NCI-H1417 (cell line): ENCODE measurements around the gene ROPN1L.
A peak's percentile ranks its signal among the peaks of the same experiment; 100 is the strongest.

Experiments
- DNase-seq, 3 experiments: peaks; one replicate each; lab custom pipeline; 2025; lab: John Stamatoyannopoulos, UW

ROPN1L gene

DNA sequence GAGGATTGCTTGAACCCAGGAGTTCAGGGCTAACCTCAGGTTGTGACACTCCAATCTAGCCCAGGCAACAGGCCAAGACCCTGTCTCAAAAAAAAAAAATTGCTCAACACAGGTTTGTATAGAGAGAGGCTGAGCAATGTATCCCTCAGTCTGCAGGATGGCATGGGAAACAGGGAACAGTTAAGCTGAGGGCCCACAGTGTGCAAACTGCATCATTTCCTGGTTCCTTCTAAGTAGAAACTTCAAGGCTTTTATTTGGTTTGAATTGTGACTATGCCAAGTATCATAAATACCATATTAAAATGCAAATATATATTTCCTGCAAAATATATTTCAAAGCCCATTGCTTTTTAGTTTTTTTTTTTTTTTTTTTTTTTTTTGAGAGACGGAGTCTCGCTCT, 13.7 kb upstream of the ROPN1L start:
- no peak for DNase-seq

DNA sequence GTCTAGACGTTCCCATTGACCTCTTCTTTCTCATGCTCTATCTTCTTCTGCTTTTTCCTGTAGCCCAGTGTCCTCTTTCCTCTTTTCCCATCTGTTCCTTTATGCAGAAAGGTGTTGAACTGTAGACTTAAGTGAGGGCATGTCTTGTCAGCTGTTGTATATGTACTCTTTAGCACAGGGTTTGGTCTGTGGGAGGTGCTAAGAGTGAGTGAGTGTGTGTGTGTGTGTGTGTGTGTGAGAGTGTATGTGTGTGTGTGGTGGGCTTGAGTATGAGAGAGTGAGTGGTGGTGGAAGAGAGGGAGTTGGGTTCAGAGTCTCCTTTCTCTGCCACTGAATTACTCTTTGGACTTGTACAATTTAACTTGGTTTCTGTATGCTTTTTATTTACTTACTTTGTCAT, 10.3 kb upstream of the ROPN1L start:
- DNase-seq: no peak

DNA sequence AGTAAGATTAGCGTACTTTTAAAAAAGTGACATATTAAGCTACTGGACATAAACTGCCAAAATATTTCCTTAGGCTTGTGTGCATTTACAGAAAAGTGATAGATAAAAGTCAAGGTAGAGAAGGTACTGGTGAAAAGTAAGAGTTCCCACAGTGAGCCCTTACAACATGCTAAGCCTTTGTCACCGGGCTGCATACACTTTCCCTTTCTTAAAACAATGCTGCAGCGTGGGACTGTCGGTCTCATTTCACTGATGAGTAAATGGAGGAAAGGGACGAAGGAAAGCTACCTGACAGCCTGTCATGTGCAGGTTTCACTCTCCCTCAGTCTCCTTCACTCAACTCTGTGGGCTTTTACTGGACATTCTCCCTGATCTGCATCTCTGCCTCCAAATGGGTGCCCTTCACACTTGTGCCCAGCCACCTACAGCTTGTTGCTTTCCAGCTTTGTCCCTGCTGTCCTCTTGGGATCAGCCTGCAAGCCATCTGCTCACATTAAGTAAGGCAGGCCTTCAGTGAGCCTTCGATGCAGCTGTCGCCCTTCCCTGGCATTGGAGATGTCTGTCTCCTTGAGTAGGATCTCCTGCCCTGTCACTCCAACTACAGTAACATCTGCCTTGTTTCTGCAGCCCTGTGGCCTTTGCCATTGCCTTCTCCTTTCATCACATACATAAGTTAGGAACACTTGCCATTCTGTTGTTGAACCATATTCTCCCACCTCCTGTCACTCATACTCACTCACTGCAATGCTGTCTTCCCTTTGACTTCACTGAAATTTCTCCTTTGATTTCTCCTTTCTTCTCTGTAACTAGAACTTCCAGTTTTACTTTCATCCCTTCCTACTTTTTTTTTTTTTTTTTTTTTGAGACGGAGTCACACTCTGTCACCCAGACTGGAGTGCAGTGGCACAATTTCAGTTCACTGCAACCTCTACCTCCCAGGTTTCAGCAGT, 9.3 kb upstream of the ROPN1L start:
- no peak for DNase-seq

DNA sequence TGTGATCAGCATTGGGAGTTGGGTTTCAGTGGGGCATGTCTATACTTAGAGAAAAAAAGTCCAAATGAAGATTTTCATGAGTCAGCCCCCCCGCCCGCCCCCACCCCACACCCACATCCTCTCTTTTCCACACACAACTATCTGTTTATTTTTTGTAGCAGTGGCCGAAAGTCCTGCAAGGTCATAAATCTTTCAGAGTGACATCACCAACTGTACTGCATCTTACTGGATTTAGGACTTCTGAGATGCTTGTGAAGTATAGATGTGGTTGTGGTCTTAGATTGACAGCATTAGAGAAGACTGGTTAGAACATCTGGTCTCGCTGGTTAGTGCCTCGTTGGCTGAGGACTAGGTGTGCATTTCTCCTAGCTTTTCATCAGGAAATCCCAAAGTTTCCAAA, 7.3 kb upstream of the ROPN1L start:
- no peak for DNase-seq

DNA sequence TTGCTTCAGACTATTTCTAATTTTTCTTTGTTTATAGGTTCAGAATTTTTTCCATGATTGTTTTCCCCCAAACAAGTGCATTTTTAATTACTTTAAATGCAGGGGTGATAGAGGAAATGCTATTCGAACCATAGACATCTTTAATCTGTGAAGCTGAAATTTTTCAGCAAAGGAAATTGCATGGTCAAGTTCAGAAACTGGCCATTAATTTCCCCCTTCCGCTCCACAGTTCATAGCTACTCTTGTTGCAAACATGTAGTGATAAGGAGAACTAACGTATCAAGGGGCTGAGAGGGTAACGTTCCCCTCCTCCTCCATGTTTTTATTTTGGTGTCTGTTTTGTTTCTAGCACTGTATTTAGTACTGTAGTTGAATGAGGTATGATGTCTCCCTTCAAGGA, 3.4 kb upstream of the ROPN1L start:
- no peak for DNase-seq

DNA sequence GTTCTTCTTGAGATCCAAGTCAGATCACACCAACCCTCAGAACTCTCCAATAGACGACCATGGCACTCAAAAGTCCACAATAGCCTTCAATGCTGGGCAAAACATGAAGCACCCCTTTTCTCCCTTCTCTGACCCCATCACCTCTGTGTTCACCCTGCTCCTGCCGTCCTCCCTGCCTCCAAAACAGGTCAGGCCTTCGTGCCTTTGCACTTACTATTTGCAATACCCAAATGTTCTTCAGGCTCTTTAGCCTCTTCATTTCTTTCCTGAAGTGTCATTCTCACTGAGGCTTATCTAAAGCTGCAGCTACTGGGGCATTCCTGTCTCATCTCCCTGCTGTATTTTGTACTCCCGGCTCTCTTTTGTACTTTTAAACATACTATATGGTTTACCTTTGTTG, 2.0 kb upstream of the ROPN1L start:
- peak in 2 of 3 experiments; percentile 18 to 20 for DNase-seq

DNA sequence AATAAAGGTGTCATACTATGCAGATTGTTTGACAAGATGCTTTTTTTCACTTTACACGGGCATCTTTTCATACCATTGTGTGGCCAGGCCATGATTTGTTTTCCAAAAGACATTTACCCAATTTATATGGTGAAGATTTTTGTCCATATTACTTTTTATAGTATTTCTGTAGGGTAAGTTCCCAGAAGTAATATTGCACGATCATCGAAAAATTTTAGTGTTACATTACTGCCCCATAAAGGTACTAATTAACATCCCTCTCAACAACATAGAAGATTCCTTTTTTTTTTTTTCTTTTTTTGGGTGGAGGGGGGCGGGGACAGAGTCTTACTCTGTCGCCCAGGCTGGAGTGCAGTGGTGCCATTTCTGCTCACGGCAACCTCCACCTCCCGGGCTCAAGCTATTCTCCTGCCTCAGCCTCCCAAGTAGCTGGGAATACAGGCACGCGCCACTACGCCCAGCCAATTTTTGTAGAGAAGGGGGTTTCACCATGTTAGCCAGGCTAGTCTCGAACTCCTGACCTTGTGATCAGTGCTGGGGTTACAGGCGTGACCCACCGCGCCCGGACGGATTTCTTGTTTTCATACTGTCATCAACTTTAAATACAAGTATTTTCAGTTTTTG, 1.2 kb upstream of the ROPN1L start:
- DNase-seq: no peak

DNA sequence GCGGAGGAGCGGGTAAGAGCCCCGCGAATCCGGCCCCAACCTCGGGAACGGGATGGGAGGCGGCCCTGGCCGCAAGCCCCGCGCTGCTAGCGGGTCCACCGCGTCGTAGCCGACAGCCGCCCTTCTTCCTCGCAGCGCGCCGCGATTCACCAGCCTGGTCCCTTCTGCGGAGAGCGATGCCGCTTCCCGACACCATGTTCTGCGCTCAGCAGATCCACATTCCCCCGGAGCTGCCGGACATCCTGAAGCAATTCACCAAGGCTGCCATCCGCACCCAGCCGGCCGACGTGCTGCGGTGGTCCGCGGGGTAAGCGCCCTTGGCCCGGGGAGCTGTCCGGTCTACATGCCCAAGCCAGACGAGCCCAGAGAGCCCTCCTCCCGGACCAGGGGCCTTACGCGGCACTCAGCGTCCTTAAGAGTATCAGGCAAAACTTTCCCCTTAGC, 335 bp downstream of the ROPN1L start:
- peak in 1 of 3 experiments; percentile 60 for DNase-seq

DNA sequence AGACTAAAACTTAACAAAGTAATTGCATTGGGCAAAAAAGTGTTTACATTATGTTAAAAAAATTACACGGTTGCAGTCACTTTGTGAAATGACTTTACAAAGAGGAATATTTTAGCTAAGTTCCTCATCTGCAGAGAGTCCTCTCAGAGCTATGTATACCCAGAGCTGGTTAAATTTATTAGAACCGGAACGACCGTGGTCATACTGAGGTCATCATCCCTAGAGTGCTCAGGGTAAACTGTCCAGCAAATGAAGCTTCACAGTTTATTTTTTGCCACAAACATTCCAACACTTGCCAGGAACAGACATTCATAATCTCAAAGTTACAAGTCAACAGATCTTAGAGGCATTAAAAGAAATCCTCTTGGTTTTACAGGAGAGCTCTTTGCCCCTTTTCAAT, 897 bp downstream of the ROPN1L start:
- no peak for DNase-seq

DNA sequence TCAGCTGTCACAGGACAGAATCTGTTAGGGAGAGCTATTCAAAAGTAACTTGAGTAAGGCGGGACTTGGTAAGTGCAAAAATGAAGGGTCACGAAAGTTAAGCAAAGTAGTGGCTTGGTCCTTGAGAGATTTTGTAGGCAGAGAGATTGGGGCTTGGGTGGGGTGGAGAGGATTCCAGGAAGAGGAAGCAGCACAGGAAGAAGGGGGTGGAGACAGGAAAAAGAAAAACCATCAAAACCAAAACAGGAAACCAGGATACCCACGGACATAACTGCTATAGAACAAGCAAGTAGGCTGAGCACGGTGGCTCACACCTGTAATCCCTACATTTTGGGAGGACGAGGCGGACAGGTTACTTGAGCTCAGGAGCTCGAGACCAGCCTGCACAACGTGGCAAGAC, 3.7 kb downstream of the ROPN1L start:
- no peak for DNase-seq

DNA sequence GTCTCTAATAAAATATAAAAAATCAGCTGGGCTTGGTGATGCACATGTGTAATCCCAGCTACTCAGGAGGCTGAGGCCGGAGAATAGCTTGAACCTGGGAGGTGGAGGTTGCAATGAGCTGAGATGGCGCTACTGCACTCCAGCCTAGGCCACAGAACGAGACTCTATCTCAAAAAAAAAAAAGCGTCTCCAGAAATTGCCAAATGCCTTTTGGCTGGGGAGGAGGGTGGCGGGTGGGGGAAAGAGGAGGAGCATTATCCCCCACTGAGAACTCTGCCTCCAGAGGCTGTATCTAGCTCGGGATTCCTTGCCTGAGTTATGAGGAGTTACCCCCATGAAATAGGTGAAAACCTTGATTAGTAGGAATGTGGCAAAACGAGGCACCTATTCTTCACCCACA, 4.8 kb downstream of the ROPN1L start:
- no peak for DNase-seq

DNA sequence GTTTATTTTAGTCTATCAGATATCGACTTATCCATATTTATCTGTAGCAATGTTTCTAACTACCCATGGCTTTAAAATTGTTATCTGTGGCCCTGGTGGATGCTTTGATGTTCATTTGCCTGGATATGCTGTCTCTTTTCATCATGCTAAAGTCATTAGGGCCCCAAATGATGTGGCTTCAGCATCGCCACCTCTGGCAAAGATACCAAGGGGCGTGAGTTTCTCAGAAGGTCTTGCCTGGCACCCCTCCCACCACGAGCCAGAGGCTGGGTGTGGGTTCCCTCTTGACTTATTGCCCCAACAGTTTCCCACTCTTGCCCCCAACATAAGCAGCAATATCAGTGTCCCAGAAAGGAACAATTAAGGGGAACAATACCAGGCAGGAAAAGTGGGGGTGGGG, 5.4 kb downstream of the ROPN1L start:
- no peak for DNase-seq

DNA sequence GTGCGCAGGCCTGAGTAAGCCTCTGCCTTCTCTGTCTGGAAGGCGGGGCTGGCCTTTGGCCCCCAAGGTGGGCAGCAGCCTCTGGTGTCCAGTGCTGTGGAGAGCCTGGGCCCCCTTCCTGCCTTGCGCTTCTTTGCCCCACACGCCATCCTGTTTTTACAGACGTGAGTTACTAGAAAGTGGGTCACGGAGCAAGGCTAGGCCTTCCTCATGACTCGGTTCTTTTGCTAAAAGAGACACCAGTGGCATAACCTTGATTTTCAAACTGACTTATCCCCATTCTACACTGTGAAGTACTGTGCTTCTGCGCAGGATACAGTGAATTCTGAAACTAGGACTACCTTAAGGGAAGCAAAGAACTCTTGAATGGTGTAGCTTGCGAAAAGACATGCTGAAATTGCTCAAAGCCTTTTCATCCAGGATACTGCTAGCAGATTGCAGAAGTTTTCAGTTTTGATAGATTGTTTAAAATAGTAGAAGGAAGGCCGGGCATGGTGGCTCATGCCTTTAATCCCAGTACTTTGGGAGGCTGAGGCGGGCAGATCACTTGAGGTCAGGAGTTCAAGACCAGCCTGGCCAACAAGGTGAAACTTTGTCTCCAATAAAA, 7.2 kb downstream of the ROPN1L start:
- DNase-seq: no peak

DNA sequence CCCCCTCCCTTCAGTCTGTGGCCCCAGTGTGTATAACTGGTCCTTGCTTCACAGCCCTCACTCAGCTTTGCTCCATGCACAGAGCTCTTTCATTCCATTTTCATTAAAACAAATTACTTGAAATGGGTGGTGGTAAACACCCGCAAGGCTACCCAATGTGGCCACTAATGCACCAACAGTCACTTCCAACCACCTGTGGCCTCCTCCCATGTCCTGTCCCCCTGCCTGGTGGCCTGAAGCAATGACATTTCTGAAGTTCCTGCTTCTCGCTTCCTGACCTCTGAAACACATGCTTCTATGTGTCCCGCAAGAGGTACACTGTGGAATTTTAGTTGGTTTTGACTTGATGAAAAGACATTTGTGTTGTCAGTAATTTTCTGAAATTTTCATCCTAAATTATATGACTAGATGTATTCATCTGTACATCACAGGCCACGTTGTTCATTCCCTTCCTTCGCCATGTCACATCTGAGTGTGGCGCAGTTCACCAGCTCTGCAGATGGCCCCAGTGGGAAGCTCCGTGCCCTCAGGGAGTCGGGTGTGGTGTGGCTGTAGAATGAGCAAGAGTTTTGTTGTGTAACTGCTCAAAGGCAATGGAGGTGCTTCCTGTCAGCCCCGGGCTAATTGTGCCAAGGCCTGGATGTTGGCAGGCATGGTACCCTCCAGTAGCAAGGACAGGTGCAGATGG, 9.6 kb downstream of the ROPN1L start:
- peak in 1 of 3 experiments; percentile 53 for DNase-seq

DNA sequence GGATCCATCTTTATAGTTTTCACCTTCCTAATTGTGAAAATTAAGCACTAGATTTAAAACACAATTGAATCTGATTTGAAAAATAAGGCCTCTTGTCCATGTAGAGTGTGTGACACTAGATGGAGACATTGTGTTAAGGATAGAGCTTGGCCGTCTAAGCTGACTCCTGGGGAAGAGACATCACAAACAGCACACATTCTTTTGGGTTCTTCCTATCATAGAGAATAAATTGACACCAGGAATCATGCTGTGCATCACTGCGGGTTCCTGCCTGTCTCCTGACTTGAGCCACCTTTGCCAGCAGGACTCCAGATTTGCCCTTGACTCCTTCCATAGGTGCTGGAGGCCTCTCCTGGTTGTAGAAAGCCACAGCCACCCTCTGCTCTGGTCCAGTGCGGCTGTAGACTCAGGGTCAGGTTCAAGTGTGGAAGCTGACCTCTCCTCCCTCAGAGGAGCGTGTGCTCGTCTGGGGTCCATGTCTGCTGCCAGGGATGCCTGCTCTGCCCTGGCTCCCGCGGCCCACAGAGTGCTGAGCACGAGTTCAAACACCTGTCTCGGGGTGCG, 11.2 kb downstream of the ROPN1L start:
- peak; percentile 52 to 87 (median 78) for DNase-seq

DNA sequence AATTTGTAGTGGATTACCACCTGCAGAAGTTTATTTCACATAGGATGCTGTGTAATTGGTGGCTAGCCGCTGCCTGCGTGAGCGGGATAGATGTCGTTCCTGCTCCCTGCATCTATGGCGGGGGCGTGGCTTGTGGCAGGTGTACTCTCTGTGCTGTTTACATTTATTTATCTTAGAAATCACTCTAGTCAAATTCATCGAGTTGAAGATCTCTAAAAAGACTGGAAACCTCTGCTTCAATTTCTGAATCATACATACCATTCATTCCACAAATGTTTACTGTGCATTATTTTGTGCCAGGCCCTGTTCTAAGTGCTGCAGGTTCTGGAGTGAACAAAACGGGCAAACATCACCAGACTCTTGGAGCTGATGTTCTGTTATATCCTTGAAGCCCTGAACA, 11.9 kb downstream of the ROPN1L start:
- DNase-seq: peak in 2 of 3 experiments; percentile 42

DNA sequence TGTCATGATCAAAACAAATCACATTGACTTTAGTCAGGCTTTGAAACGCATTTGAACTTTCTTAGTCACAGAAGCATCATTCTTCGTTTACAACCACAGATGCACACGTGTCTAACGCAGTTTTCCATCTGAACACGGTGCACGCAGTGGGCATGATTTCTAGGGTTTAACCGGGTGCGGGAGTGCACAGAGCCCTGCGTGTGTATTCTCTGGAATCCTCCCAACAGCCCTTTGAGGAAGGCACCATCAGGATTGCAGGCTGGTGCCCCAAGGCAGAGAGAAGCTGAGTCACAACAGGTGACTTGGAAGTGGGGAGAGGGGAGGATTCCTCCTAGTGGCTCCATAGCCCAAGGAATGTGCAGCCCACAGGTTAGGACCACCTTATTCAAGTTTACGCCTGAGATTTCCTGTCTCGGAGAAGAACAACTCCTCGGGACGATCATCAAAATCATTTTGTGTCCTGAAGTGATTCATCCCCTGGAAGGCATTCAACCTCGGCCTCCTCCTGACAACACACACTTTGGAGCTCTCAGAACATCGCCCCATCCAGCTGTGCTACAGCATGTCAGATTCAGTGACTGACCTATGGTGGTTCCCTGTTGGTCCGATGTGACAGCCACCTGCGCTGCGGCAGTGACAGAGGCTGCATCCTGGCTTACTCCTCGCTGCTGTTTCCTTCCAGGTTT, 13.1 kb downstream of the ROPN1L start:
- DNase-seq: no peak

DNA sequence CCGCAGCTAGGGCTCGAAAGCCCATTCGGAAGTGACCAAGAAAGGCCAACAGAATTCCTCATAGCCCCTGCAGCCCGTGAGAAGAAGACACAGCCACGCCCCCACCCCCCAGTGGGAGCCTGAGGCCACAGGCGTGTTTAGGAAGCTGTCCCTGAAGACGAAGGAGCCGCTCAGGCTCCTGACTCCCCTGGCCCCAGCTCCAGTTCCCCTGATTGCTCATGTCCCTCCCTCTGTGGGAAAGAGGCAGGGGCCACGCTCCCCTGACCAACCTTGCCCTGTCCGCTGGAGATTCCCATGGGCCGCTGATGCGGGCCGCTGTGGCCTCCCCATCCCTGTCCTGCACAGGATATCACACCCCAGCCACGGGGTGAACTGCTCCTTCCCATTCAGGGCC, 13.6 kb downstream of the ROPN1L start:
- no peak for DNase-seq

DNA sequence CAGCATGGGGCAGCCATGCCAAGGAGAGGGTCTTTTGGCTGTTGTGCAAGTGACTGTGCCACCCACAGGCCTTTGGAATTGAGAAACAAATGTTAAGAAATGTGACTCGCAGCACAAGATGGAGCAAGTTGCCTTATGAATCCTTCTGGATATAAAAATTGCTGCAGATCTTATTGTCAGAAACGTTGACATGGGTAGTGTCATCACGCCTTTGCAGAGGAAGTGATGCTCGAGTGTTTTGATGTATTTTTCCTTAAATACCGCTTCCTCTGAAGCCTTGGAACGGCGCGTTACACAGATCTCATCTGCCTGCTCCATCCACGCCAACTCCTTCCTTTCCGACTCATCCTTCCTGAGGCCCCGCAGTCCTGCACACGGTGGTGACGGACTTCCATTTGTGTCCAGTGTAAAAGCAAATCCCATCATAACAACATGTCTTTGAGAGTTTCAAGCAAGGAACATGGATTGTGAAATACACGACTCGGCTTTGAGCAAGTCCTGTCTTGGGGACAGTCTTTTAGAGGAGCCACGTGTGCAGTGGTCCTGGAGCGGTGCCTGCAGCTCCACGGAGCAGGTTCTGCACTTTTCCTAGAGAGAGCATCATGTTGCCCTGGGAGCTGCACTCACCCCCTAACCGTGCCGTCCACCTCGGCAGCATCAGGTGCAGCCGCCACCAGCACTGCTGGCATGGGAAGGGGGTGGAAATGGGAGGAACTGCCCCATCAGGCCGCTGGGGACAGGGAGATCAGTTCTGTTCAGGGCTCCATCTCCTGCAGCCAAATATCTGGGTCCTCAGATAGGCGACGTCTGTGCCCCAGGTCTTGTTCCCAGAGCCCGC, 15.1 kb downstream of the ROPN1L start:
- DNase-seq: no peak
